Astrocyte of the cerebellum (primary cell): ENCODE data around the gene TASOR.
"Not testable (repeated sequence)": the region's sequence is repeated elsewhere in the genome, so short reads cannot be mapped to it uniquely, and the experiment has no call there.

Source experiments
- DNase-seq: peaks from one replicate; pipeline ENCODE4 v3.0.0-alpha.2; 2011; ENCODE audit warnings: low read depth
- H3K4me3 ChIP-seq: 2 replicates; pipeline ENCODE4 v1.5.1; 2011; ENCODE audit warnings: mild to moderate bottlenecking, low read depth, low read length, moderate library complexity
- in situ Hi-C: cut with HindIII; loops from 2 replicates; pipeline ENCODE4 v1.10.0; 2017; ENCODE audit warnings: low sequenced_read_pairs
- TF ChIP-seq, protein P1 (sequence below): IDR thresholded peaks from 2 replicates; pipeline ENCODE4 v1.5.1; 2012; ENCODE audit warnings: low read length, low read depth, moderate library complexity, mild to moderate bottlenecking; ENCODE audit errors: missing control alignments

Gene TASOR, protein sequence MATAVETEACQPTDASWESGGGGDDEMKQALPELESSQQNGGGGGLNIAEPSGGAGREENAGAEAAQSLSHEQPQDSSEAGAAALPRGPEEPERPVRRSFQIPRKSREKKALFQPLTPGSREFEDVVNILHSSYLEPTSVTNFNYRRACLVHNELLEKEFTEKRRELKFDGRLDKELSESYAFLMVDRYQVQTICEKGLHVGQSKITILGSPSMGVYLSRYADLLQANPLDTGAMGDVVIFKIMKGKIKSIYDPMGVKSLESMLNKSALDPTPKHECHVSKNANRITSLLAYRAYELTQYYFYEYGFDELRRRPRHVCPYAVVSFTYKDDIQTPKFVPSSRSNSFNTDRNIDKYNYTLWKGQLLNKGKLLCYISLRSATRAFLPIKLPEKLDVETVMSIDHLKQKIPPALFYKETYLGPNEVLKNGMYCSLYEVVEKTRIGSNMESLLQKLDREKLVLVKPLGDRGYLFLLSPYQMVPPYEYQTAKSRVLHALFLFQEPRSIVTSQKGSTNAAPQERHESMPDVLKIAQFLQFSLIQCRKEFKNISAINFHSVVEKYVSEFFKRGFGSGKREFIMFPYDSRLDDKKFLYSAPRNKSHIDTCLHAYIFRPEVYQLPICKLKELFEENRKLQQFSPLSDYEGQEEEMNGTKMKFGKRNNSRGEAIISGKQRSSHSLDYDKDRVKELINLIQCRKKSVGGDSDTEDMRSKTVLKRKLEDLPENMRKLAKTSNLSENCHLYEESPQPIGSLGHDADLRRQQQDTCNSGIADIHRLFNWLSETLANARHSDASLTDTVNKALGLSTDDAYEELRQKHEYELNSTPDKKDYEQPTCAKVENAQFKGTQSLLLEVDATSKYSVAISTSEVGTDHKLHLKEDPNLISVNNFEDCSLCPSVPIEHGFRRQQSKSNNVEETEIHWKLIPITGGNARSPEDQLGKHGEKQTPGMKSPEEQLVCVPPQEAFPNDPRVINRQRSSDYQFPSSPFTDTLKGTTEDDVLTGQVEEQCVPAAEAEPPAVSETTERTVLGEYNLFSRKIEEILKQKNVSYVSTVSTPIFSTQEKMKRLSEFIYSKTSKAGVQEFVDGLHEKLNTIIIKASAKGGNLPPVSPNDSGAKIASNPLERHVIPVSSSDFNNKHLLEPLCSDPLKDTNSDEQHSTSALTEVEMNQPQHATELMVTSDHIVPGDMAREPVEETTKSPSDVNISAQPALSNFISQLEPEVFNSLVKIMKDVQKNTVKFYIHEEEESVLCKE (N-terminal part only)

DNA sequence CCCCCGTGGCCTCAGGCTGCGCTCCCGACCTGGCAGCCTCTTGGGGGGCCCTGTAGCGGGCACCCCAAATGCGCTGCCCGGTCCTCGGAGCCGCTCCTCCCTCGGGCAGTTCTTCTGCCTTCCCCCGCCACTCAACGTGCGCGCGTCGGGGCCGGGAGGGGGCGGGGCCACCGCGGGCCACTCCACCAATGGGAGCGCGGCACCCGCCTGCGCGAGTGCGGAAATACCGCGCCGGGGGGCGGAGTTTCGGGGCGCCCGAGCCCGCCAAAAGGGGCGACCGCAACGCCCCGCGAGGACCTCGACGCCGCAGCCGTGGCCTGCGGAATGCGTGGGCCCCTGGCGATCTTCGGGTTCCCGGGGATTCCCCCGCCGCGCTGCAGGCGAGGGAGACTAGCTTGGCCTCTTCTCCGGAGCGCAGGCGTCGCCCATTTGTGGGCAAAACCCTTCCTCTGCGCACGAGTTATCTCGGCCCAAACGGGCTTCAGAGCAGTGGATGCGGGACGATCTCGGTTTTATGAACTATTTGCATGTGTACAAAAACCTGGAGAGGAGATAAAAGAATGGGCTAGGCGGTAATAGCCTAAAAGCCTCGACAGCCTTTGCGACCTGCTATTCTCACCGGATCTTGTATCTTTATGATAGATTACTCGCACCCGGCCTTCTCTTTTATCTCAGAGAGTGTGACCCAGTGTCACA lies at the start of gene TASOR:
TSS of gene TASOR (minus strand) at position 144 of the 696 bp plus-strand sequence. CDS start 259 bp downstream, outside the sequence.
- TF ChIP-seq, protein P1, sequence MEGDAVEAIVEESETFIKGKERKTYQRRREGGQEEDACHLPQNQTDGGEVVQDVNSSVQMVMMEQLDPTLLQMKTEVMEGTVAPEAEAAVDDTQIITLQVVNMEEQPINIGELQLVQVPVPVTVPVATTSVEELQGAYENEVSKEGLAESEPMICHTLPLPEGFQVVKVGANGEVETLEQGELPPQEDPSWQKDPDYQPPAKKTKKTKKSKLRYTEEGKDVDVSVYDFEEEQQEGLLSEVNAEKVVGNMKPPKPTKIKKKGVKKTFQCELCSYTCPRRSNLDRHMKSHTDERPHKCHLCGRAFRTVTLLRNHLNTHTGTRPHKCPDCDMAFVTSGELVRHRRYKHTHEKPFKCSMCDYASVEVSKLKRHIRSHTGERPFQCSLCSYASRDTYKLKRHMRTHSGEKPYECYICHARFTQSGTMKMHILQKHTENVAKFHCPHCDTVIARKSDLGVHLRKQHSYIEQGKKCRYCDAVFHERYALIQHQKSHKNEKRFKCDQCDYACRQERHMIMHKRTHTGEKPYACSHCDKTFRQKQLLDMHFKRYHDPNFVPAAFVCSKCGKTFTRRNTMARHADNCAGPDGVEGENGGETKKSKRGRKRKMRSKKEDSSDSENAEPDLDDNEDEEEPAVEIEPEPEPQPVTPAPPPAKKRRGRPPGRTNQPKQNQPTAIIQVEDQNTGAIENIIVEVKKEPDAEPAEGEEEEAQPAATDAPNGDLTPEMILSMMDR: no peak
- DNase-seq: peak; percentile 8
- in situ Hi-C loops: no loop called here
- peak within 1 kb of the TSS; percentile 70 for H3K4me3 ChIP-seq

DNA sequence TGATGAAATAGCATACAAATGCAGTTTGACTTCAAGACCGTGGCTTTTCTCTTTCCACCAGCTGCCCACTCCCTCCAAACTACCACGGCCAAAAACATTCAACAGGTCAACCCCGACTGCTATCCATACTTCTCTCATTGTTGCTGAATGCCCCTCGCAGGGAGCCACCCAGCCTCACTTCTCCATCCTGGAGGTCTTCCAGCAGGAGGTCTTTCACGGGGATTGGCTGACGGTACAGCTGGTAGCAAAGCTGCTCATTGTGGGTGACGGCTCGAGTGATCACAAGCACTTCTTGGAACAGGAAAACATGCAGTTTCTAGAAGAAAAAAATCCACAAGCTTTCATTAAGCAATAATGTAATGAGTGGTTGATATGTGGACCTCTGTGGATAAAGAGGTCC lies 49.0 kb upstream of the TASOR start:
- H3K4me3 ChIP-seq: no peak overlapping the region
- no peak for DNase-seq
- TF ChIP-seq, protein P1: no peak
- in situ Hi-C loops: loop anchor here (25.0 kb wide), 1 partner anchor 355 kb away; no protein-coding TSS in a partner anchor

DNA sequence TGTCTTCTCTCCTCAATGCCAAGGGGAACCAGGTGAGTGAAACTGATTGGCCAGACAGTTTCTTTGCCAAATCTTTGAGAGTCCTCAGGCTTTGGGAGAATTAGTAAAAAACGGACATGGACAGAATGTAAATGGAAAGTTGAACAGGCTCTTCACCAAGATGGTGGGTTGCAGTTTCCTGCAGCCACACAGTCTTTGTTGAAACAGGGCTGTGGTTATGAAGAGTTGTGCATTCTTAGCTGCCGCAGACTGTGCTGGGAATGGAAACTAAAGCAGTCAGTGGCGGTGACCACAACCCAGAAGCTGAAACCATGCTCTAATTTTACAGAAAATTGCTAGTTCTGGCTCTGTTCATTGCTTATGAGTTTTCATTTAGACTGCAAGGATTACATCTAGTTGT lies 42.1 kb upstream of the TASOR start:
- in situ Hi-C loops: loop anchor here (25.0 kb wide), 1 partner anchor 362 kb away; no protein-coding TSS in a partner anchor
- no peak for DNase-seq
- TF ChIP-seq, protein P1: no peak
- no peak overlapping the region for H3K4me3 ChIP-seq

DNA sequence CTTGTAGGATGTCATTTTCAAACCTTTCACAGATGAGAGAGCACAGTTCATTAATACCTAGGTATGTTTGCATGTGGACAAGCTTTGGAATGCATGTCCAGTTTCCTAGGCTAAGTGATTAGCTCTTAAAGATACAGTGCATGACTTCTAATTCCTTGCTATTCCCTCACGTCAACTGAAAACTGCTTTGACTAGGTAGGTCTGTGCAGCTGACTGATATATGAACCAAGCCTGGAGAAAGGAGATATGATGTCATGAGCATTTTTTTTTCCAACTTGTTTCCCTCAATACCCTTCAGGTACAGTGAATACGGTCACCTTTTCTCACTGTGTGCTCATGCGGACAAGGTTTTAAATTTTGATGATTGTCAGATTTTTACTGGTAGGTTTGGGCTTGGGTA lies 41.6 kb upstream of the TASOR start:
- no peak for DNase-seq
- H3K4me3 ChIP-seq: no peak overlapping the region
- in situ Hi-C loops: loop anchor here (25.0 kb wide), 2 partner anchors 263 to 363 kb away; no protein-coding TSS in a partner anchor
- TF ChIP-seq, protein P1: no peak

DNA sequence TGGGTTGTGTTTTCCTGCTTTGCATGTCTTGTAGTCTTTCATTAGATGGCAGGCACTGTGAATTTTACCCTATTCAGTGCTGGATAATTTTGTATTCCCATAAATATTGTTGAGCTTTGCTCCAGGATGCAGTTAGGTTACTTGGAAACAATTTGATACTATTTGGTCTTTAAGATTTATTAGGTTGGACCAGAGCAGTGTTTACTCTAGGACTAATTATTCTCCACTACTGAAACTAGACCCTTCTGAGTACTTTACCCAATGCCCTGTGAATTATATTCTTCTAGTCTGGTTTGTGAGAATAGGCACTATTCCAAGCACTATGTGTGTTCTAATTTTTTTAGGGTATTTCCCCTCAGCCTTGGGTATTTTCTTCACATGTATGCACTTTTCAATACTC lies 37.8 kb upstream of the TASOR start:
- no peak overlapping the region for H3K4me3 ChIP-seq
- in situ Hi-C loops: loop anchor here (25.0 kb wide), 1 partner anchor 266 kb away; no protein-coding TSS in a partner anchor
- no peak for DNase-seq
- TF ChIP-seq, protein P1: no peak

DNA sequence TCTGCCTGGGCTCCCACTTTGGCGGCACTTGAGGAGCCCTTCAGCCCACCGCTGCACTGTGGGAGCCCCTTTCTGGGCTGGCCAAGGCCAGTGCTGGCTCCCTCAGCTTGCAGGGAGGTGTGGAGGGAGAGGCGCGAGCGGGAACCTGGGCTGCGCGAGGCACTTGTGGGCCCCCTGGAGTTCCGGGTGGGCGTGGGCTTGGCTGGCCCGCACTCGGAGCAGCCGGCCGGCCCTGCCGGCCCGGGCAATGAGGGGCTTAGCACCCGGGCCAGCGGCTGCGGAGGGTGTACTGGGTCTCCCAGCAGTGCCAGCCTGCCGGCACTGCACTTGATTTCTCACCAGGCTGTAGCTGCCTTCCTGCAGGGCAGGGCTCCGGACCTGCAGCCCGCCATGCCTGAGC lies 35.7 kb upstream of the TASOR start:
- H3K4me3 ChIP-seq, DNase-seq: not testable (repeated sequence)
- in situ Hi-C loops: loop anchor here (25.0 kb wide), 1 partner anchor 268 kb away; no protein-coding TSS in a partner anchor
